NB4 (cell line): ENCODE data around the gene ARHGAP18.

ENCODE experiments used
- MYC ChIP-seq: IDR thresholded peaks from 2 replicates; pipeline ENCODE4 v1.6.1; 2011; ENCODE audit warnings: low read depth, low read length
- POLR2A ChIP-seq: IDR thresholded peaks from 2 replicates; pipeline ENCODE4 v1.6.1; 2011; ENCODE audit warnings: mild to moderate bottlenecking; ENCODE audit not compliant: insufficient read length; ENCODE audit errors: extremely low read depth
- TF ChIP-seq, protein P1 (sequence below): IDR thresholded peaks from one replicate; pipeline ENCODE4 v1.5.1; 2012; ENCODE audit warnings: low read depth, low read length
- TF ChIP-seq, protein P2 (sequence below): IDR thresholded peaks from 2 replicates; pipeline ENCODE4 v1.6.1; 2011; ENCODE audit warnings: low read depth, low read length

DNA sequence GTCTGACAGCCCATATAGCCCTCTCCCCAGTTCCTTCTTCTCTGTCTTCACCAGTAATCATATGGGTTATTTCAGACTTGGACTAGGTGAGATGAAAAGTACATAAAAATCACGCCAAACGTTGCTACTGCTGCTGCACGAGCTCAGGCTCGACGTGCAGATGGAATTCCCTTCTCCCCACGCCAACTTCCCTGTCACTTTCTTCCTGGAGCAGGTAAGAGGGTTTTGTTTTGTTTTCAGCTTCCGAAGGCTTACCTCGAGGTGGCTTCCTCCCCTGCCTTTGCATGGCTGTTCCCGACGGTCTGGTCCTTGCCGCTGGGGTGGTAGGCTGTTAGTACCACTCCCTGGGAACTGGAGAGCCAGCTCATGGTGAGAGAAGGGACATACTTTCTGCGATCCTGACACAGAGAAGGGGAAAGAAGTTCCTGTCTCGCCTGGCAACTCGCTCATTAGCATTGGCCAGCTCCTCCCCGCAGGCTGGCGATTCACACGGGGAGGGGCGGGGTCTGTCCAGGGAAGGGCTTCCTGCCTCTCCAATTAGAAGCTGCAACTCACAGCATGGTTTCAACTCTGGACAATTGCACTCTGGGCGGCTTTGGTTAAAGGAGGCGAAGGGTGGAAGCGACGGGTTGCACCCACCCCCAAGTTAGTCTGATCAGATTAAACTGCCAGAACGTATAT, at the start of gene ARHGAP18:
- TF ChIP-seq, protein P1, sequence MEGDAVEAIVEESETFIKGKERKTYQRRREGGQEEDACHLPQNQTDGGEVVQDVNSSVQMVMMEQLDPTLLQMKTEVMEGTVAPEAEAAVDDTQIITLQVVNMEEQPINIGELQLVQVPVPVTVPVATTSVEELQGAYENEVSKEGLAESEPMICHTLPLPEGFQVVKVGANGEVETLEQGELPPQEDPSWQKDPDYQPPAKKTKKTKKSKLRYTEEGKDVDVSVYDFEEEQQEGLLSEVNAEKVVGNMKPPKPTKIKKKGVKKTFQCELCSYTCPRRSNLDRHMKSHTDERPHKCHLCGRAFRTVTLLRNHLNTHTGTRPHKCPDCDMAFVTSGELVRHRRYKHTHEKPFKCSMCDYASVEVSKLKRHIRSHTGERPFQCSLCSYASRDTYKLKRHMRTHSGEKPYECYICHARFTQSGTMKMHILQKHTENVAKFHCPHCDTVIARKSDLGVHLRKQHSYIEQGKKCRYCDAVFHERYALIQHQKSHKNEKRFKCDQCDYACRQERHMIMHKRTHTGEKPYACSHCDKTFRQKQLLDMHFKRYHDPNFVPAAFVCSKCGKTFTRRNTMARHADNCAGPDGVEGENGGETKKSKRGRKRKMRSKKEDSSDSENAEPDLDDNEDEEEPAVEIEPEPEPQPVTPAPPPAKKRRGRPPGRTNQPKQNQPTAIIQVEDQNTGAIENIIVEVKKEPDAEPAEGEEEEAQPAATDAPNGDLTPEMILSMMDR, result no peak
- peak; percentile 66 for TF ChIP-seq POLR2A
- TF ChIP-seq, protein P2, sequence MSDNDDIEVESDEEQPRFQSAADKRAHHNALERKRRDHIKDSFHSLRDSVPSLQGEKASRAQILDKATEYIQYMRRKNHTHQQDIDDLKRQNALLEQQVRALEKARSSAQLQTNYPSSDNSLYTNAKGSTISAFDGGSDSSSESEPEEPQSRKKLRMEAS, result peak; percentile 52; the same call in 1 of the 2 replicates
- TF ChIP-seq MYC, result no peak
